B cell (primary cell): ENCODE data around the gene TENT5A. TPM values are rescaled to one million over a fixed set of nuclear protein-coding genes. Genes with fewer than 3 reads are reported as not detected.
A peak's percentile ranks its signal among the peaks of the same experiment; 100 is the strongest.

Source experiments
- ATAC-seq: fragments of 200-7000 bp; cut with Tn5 transposase; one replicate; pipeline ENCODE4 v1.10.0; 2021; ENCODE audit warnings: low read depth, mild to moderate bottlenecking, moderate number of reproducible peaks, moderate library complexity
- CTCF ChIA-PET: fragments of 350-600 bp; sonication (Branson Sonifier 250); formaldehyde crosslinking; loops from one replicate; lab custom pipeline; 2021; ENCODE audit warnings: antibody characterized with exemption, inconsistent platforms; lab: Charles Lee
- POLR2A ChIA-PET: fragments of 350-600 bp; sonication (Branson Sonifier 250); formaldehyde crosslinking; loops from one replicate; lab custom pipeline; 2021; ENCODE audit warnings: antibody characterized with exemption; lab: Charles Lee
- DNase-seq: peaks from one replicate; pipeline ENCODE4 v3.0.0; 2013
- H2AFZ ChIP-seq: 2 replicates; pipeline ENCODE4 v1.6.1; 2012; ENCODE audit warnings: mild to moderate bottlenecking, low read depth, low read length; ENCODE audit not compliant: insufficient read depth, poor library complexity, severe bottlenecking
- H3K27ac ChIP-seq, 2 donors: 1 replicate in 1 of 2; 2 replicates in 1 of 2; pipeline ENCODE4 v1.5.1; 2012 to 2013; ENCODE audit warnings: low read length in 2 of 2, mild to moderate bottlenecking in 2 of 2, moderate library complexity in 1 of 2
- H3K27me3 ChIP-seq, 4 experiments: fragments of 200-600 bp in 1 of 4; sonication (generic) in 1 of 4; replicated peaks in 1 of 4; 1 replicate in 2 of 4; 2 replicates in 2 of 4; pipeline versions ENCODE4 v1.6.1 to v1.7.0; 2013 to 2016; ENCODE audit warnings: low read length in 3 of 4, mild to moderate bottlenecking in 2 of 4, mixed read lengths in 1 of 4, moderate library complexity in 1 of 4; ENCODE audit not compliant: insufficient read depth in 4 of 4, control insufficient read depth in 3 of 4; ENCODE audit errors: control extremely low read depth in 1 of 4
- H3K36me3 ChIP-seq, 2 experiments: replicated peaks in 1 of 2; 1 replicate in 1 of 2; 2 replicates in 1 of 2; pipeline versions ENCODE4 v1.6.1 to v1.7.1; 2013; ENCODE audit warnings: low read length in 1 of 2; ENCODE audit not compliant: insufficient read depth in 2 of 2, control insufficient read depth in 1 of 2; ENCODE audit errors: control extremely low read depth in 1 of 2, extremely low read depth in 1 of 2
- H3K4me1 ChIP-seq, 2 donors: fragments of 200-600 bp in 1 of 2; sonication (generic) in 1 of 2; 1 replicate in 1 of 2; 2 replicates in 1 of 2; pipeline versions ENCODE4 v1.5.1 to v1.6.1; 2013 to 2017; ENCODE audit warnings: low read length in 2 of 2; ENCODE audit not compliant: control insufficient read depth in 2 of 2, insufficient read depth in 2 of 2
- H3K4me2 ChIP-seq: replicated peaks from 2 replicates; pipeline ENCODE3; 2012; ENCODE audit warnings: mild to moderate bottlenecking, low read depth, low read length; ENCODE audit not compliant: poor library complexity, severe bottlenecking
- H3K4me3 ChIP-seq, 5 experiments: fragments of 200-600 bp in 1 of 5; sonication (generic) in 1 of 5; 1 replicate in 3 of 5; 2 replicates in 2 of 5; pipeline versions ENCODE4 v1.5.1 to v1.7.0; 2011 to 2016; ENCODE audit warnings: low read length in 4 of 5, mild to moderate bottlenecking in 4 of 5, low read depth in 2 of 5, control low read depth in 1 of 5, moderate library complexity in 1 of 5; ENCODE audit not compliant: insufficient read depth in 1 of 5; ENCODE audit errors: control extremely low read depth in 1 of 5, extremely low read depth in 1 of 5
- H3K79me2 ChIP-seq: fragments of 200-600 bp; sonication (generic); one replicate; pipeline ENCODE4 v1.6.0; 2016; ENCODE audit warnings: low read length; ENCODE audit not compliant: control insufficient read depth, insufficient read depth
- H3K9ac ChIP-seq: fragments of 200-600 bp; sonication (generic); 2 replicates; pipeline ENCODE4 v1.6.1; 2017; ENCODE audit warnings: mild to moderate bottlenecking, low read length, moderate library complexity
- H3K9me3 ChIP-seq, 3 donors: one replicate each; pipeline versions ENCODE4 v1.6.1 to v1.7.1; 2013; ENCODE audit warnings: low read length in 2 of 3; ENCODE audit not compliant: control insufficient read depth in 2 of 3, insufficient read depth in 1 of 3; ENCODE audit errors: control extremely low read depth in 1 of 3
- H4K20me1 ChIP-seq: 2 replicates; pipeline ENCODE4 v1.6.0; 2012; ENCODE audit warnings: mild to moderate bottlenecking, low read length; ENCODE audit not compliant: insufficient read depth, control insufficient read depth, poor library complexity, severe bottlenecking
- H3K27ac Mint-ChIP-seq: one replicate; pipeline ENCODE4 v1.8.0; 2021; ENCODE audit warnings: mixed read lengths
- H3K27me3 Mint-ChIP-seq: one replicate; pipeline ENCODE4 v1.8.0; 2021; ENCODE audit warnings: mixed read lengths
- H3K4me1 Mint-ChIP-seq: one replicate; pipeline ENCODE4 v1.8.0; 2021; ENCODE audit warnings: mixed read lengths
- H3K4me3 Mint-ChIP-seq: one replicate; pipeline ENCODE4 v1.8.0; 2021; ENCODE audit warnings: mixed read lengths
- H3K9me3 Mint-ChIP-seq: one replicate; pipeline ENCODE4 v1.8.0; 2022; ENCODE audit warnings: mixed read lengths; ENCODE audit not compliant: insufficient read depth
- EZH2 ChIP-seq: IDR thresholded peaks from 2 replicates; pipeline ENCODE4 v1.6.1; 2012; ENCODE audit warnings: borderline replicate concordance, low read depth, mild to moderate bottlenecking, moderate library complexity, low read length; ENCODE audit not compliant: insufficient read depth, poor library complexity, severe bottlenecking
- WGBS: methylation state at CpG from one replicate; pipeline ENCODE4 v1.1.5; 2013; ENCODE audit warnings: missing lambda C conversion rate; ENCODE audit not compliant: insufficient coverage; 5-methylcytosine and 5-hydroxymethylcytosine counted together
- intact Hi-C: fragments of 100-400 bp; cut with micrococcal nuclease; formaldehyde crosslinking; loops from one replicate; pipeline ENCODE4 v1.10.0; 2022
- polyA plus RNA-seq: library from polyadenylated mRNA; depleted of rRNA; stranded (reverse); fragments of >200 nt; gene quantifications from 2 replicates; pipeline ENCODE4 v1.2.3, GENCODE V29; 2012
- total RNA-seq, 2 donors: library from RNA; stranded (reverse); fragments of 120-200 nt in 1 of 2; gene quantifications; 1 replicate in 1 of 2; 2 replicates in 1 of 2; pipeline versions ENCODE4 v1.2.3 to v1.2.4, GENCODE V29; 2013 to 2022
- TF ChIP-seq, protein P1 (sequence below): fragments of 200-600 bp; IDR thresholded peaks from one replicate; pipeline ENCODE4 v1.8.0; 2022; ENCODE audit warnings: antibody characterized with exemption, mild to moderate bottlenecking

The TENT5A gene
- total and polyA plus RNA-seq, 2 donors (not counting 1 experiment from before 2014, with no cell fraction given): 3.9 to 9.4 TPM

DNA sequence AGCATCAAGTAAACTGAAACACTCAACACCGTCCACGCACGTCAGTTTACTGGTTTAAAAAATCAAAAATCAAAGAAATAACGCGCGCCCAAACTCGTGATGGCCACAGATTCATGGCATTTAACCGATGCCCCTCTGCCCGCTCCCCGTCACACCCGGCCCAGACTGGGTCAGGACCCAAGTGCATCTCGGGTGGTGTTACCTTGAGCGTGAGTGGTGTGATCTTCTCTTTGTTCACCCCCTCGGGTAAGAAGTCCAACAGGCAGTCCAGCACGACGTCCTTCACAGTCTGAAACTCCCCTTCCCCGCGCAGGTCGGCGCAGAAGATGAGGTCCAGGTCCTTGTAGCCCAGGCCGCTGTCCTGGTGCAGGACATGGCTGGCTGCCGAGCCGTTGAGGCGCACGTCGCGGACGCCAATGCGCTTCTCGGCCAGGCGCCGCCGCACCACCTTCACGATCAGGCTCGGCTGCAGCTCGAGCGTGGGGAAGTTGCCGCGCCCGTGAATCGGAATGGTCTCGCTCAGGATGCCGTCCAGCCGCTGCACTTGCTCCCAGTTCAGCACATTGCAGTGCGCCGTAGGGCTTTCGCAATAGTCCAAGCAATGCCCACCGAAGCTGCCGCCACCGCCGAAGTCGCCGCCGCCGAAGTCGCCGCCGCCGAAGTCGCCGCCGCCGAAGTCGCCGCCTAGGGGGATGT lies 945 bp downstream of the TENT5A start:
- Mint-ChIP-seq H3K4me3 (peak overlapping the region; percentile 93), H3K27ac (peak overlapping the region; percentile 98), H3K9me3 (no peaks in the 10 kb centered on the region), H3K27me3 (peaks cover 4% of the 10 kb centered on the region), H3K4me1 (peaks cover 41% of the 10 kb centered on the region)
- peak; percentile 66 for DNase-seq
- H3K9ac ChIP-seq: peak overlapping the region; percentile 84
- intact Hi-C loops: loop anchor here (1.0 to 5.0 kb wide), 6 partner anchors 56 to 1973 kb away; partner anchors contain the start of genes IBTK, PGM3 and RWDD2A
- no peaks in the 10 kb centered on the region for H3K27me3 ChIP-seq
- H3K4me1 ChIP-seq: peaks cover 28 to 33% of the 10 kb centered on the region in 2 donors
- TF ChIP-seq, protein P1, sequence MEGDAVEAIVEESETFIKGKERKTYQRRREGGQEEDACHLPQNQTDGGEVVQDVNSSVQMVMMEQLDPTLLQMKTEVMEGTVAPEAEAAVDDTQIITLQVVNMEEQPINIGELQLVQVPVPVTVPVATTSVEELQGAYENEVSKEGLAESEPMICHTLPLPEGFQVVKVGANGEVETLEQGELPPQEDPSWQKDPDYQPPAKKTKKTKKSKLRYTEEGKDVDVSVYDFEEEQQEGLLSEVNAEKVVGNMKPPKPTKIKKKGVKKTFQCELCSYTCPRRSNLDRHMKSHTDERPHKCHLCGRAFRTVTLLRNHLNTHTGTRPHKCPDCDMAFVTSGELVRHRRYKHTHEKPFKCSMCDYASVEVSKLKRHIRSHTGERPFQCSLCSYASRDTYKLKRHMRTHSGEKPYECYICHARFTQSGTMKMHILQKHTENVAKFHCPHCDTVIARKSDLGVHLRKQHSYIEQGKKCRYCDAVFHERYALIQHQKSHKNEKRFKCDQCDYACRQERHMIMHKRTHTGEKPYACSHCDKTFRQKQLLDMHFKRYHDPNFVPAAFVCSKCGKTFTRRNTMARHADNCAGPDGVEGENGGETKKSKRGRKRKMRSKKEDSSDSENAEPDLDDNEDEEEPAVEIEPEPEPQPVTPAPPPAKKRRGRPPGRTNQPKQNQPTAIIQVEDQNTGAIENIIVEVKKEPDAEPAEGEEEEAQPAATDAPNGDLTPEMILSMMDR: no peak
- no peak for TF ChIP-seq EZH2
- ChIA-PET CTCF (interaction anchor here (0.5 kb wide), 1 partner anchor 9 kb away, joined by 3 read pairs; no protein-coding TSS in a partner anchor), POLR2A (no interaction called here)
- H3K4me3 ChIP-seq: peak overlapping the region; percentile 79 to 94 (median 83)
- peaks cover 39% of the 10 kb centered on the region for H3K79me2 ChIP-seq
- no peak for ATAC-seq
- peak overlapping the region; percentile 71 to 81 for H3K27ac ChIP-seq
- peak overlapping the region; percentile 82 for H3K4me2 ChIP-seq
- H2AFZ ChIP-seq: peak overlapping the region; percentile 89
- WGBS: 5% methylated on average over 64 of the region's 65 CpGs
- peaks cover 0 to 10% (median 0%) of the 10 kb centered on the region in 3 donors for H3K9me3 ChIP-seq
- H4K20me1 ChIP-seq: peaks cover 46% of the 10 kb centered on the region
- H3K36me3 ChIP-seq: no peaks in the 10 kb centered on the region
